ENCODE results near the gene ACTL9.

GRCh38 chr19:8662263-8662662 is 36.3 kb downstream of the ACTL9 start:
- TF ChIP-seq CTCF (IDR thresholded peaks at IDR 0.05) (no peak), POLR2A (IDR thresholded peaks at IDR 0.05; ENCODE audit: low read length) (no peak)
